OCI-LY3 (cell line): ENCODE measurements around the gene MEOX1.

Source experiments
- CTCF ChIP-seq: fragments of 200-600, 300-600 bp; sonication (generic); IDR thresholded peaks from 2 replicates; pipeline ENCODE4 v1.5.1; 2014; ENCODE audit warnings: antibody characterized with exemption, low read length, low read depth
- EZH2phosphoT487 ChIP-seq: fragments of 200-600 bp; shearing (Covaris generic); IDR thresholded peaks from 2 replicates; pipeline ENCODE4 v1.6.1; 2018; ENCODE audit warnings: antibody characterized with exemption, mixed run types, low read depth

- TF ChIP-seq CTCF = no peak
- no peak for TF ChIP-seq EZH2phosphoT487
These were observed 14.7 kb upstream of the MEOX1 start for GRCh38 chr17:43676471-43676870.
